PC-3 (cell line): ENCODE data around the gene ESR1.

Experiments
- CTCF ChIP-seq: fragments of 300-600 bp; sonication (generic); conservative IDR thresholded peaks from 2 replicates; pipeline ENCODE4 v1.5.1; 2017; ENCODE audit warnings: antibody characterized with exemption, low read depth, mild to moderate bottlenecking, low read length
- EZH2 ChIP-seq: fragments of 300-600 bp; sonication (generic); IDR thresholded peaks from one replicate; pipeline ENCODE4 v1.6.1; 2017; ENCODE audit warnings: antibody characterized with exemption, mild to moderate bottlenecking, low read length; ENCODE audit not compliant: unreplicated experiment
- EZH2phosphoT487 ChIP-seq: fragments of 300-600 bp; sonication (generic); IDR thresholded peaks from 2 replicates; pipeline ENCODE4 v1.6.1; 2018; ENCODE audit warnings: mild to moderate bottlenecking, antibody characterized with exemption, low read length, borderline replicate concordance

DNA sequence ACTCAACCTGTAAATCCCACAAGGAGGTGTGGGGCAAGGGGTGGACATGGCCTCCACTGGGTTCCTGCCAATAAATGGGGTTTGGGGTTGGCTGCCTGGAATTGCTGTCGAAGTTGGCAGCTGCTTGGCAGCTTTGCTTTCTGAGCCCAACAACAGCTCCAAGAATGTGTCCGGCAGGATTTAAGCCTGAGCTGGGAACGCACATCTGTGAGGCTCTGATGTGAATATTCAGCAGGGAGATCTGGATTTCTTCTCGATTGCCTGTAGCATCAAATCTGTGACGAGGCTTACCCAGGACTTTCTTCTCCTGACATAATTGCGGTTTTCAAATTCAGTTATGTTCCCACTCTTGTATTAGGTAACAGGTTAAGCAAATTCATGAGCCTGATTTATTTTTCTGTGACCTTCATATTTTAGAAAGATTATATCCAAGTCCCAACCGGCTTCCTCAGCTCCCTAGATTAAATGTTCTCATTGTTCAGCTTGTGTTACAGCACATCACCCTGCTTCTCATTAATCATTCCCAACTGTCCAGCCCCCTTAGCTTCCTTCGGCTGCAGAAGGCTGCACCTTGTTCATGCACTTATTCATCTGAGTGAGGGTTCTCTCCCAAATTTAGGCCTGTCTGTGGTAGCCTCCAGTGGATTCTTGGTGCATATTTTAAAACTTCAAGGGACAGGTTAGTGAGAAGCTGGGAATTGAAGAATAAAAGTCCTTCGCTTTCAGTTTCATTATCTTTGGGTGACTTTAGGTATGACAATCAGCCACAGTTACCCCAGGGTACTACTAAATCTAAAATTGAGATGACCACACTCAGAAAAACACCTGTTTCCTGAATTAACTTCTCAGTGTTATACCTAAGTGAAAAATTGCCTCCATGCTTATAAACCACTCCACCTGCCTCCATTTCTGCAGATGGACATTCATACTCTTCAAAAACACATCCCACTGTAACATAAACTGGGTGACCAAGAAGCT is 310.0 kb downstream of the ESR1 start:
- TF ChIP-seq EZH2, result no peak
- no peak for TF ChIP-seq CTCF
- TF ChIP-seq EZH2phosphoT487, result no peak
